PC-3 (cell line): ENCODE results near the gene KLF13.

Source experiments
- CTCF ChIP-seq: fragments of 300-600 bp; sonication (generic); conservative IDR thresholded peaks from 2 replicates; pipeline ENCODE4 v1.5.1; 2017; ENCODE audit warnings: antibody characterized with exemption, low read depth, mild to moderate bottlenecking, low read length
- EZH2 ChIP-seq: fragments of 300-600 bp; sonication (generic); IDR thresholded peaks from one replicate; pipeline ENCODE4 v1.6.1; 2017; ENCODE audit warnings: antibody characterized with exemption, mild to moderate bottlenecking, low read length; ENCODE audit not compliant: unreplicated experiment
- EZH2phosphoT487 ChIP-seq: fragments of 300-600 bp; sonication (generic); IDR thresholded peaks from 2 replicates; pipeline ENCODE4 v1.6.1; 2018; ENCODE audit warnings: mild to moderate bottlenecking, antibody characterized with exemption, low read length, borderline replicate concordance

- TF ChIP-seq CTCF (no peak), EZH2phosphoT487 (no peak), EZH2 (no peak)
Observed at GRCh38 chr15:31359702-31360111, 33.1 kb downstream of the KLF13 start.
